ENCODE data around the gene C16orf54. TPM values are rescaled to one million over a fixed set of nuclear protein-coding genes. Genes with fewer than 3 reads are reported as not detected.
"Not testable (repeated sequence)": the region's sequence is repeated elsewhere in the genome, so short reads cannot be mapped to it uniquely, and the experiment has no call there.

Gene C16orf54
- total RNA-seq, 4 donors from 2014 or later = 0.27 to 1.1 TPM; not detected in 2

GRCh38 chr16:29790183-29790948, 44.6 kb upstream of the C16orf54 start, which contains the start of gene KIF22:
Gene KIF22, plus strand, starts transcription at chr16:29790751. Its CDS starts 9 bp downstream, at chr16:29790760.
- 0 to 1% methylated on average over 50 to 57 of the region's 67 CpGs for WGBS, 2 donors
- peak within 1 kb of the TSS; percentile 90 for H3K4me3 ChIP-seq (ENCODE audit: low read depth, poor library complexity, severe bottlenecking)
- peak; percentile 99 to 100 for DNase-seq (ENCODE audit: low spot score in 2 of 2)
- intact Hi-C loops (cut with DNase I; ENCODE audit: low total_unique reads) = no loop called here
- TF ChIP-seq CTCF (IDR thresholded peaks at IDR 0.05) (peak in 1 of 3 donors; percentile 69), POLR2A (IDR thresholded peaks at IDR 0.05) (no peak)

GRCh38 chr16:29789775-29790182, 44.0 kb upstream of the C16orf54 start:
- no peak for DNase-seq (ENCODE audit: low spot score in 2 of 2)
- 52 to 53% methylated on average over 20 of the region's 20 CpGs for WGBS, 2 donors
- TF ChIP-seq CTCF (IDR thresholded peaks at IDR 0.05) (no peak), POLR2A (IDR thresholded peaks at IDR 0.05) (no peak)
- intact Hi-C loops (cut with DNase I; ENCODE audit: low total_unique reads) = no loop called here
- peak overlapping the region; percentile 21 for H3K4me3 ChIP-seq (ENCODE audit: low read depth, poor library complexity, severe bottlenecking)

GRCh38 chr16:29787155-29787554, 41.4 kb upstream of the C16orf54 start:
- WGBS, 2 donors = 88 to 96% methylated on average over 4 of the region's 4 CpGs
- H3K4me3 ChIP-seq (ENCODE audit: low read depth, poor library complexity, severe bottlenecking); DNase-seq (ENCODE audit: low spot score in 2 of 2); intact Hi-C loops (cut with DNase I; ENCODE audit: low total_unique reads): not testable (repeated sequence)

- TF ChIP-seq CTCF (IDR thresholded peaks at IDR 0.05) (peak in 1 of 3 donors; percentile 30), POLR2A (IDR thresholded peaks at IDR 0.05) (no peak)
- 44 to 47% methylated on average over 31 to 38 of the region's 38 CpGs for WGBS, 2 donors
- intact Hi-C loops (cut with DNase I; ENCODE audit: low total_unique reads) = no loop called here
- DNase-seq (ENCODE audit: low spot score in 2 of 2) = peak; percentile 38 to 95
- H3K4me3 ChIP-seq (ENCODE audit: low read depth, poor library complexity, severe bottlenecking) = no peak overlapping the region
These were observed 39.2 kb upstream of the C16orf54 start for GRCh38 chr16:29784901-29785500.

GRCh38 chr16:29784157-29784556, 38.4 kb upstream of the C16orf54 start:
- intact Hi-C loops (cut with DNase I; ENCODE audit: low total_unique reads) = no loop called here
- TF ChIP-seq CTCF (IDR thresholded peaks at IDR 0.05) = no peak
- TF ChIP-seq POLR2A (IDR thresholded peaks at IDR 0.05) = no peak
- no peak for DNase-seq (ENCODE audit: low spot score in 2 of 2)
- H3K4me3 ChIP-seq (ENCODE audit: low read depth, poor library complexity, severe bottlenecking) = no peak overlapping the region
- 90 to 93% methylated on average over 2 of the region's 2 CpGs for WGBS, 2 donors

GRCh38 chr16:29783094-29783953, 37.5 kb upstream of the C16orf54 start:
- WGBS, 2 donors = 62 to 70% methylated on average over 13 of the region's 13 CpGs
- DNase-seq (ENCODE audit: low spot score in 2 of 2); intact Hi-C loops (cut with DNase I; ENCODE audit: low total_unique reads); H3K4me3 ChIP-seq (ENCODE audit: low read depth, poor library complexity, severe bottlenecking): not testable (repeated sequence)

Measured in lower leg skin (tissue), 4 donors.